Measurements from ENCODE around the gene PIK3C3. TPM values are rescaled to one million over a fixed set of nuclear protein-coding genes. Genes with fewer than 3 reads are reported as not detected.
"Not testable (repeated sequence)": the region's sequence is repeated elsewhere in the genome, so short reads cannot be mapped to it uniquely, and the experiment has no call there.

PIK3C3 gene
- total RNA-seq, 1 experiment from 2014 or later = 44.5 TPM

GRCh38 chr18:41965634-41966255, 10.7 kb downstream of the PIK3C3 start:
- DNase-seq (ENCODE audit: low spot score) = no peak

DNA sequence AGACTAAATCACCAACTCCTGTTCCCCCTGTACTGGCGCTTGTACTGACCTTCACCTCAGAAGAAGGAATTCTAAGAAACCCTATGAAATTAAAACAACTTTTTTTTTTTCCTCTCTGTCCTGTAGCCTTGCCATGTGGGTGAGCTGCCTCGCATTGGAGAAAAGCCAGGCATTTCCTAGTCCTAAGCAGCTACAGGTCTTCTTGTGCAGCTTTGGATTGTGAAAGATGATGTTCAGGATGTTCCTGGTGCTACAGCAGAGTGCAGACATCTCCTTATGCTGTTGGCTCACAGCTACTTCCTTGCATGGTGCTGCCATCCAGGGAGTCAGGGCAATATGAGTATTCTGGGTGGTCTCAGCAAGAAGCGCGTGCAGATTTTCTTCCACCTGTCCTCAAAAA, 11.9 kb downstream of the PIK3C3 start:
- no peak for DNase-seq (ENCODE audit: low spot score)

- DNase-seq (ENCODE audit: low spot score) = no peak
Observed at GRCh38 chr18:41967680-41968079, 12.6 kb downstream of the PIK3C3 start.

- DNase-seq (ENCODE audit: low spot score) = no peak
Observed at GRCh38 chr18:41969881-41970280, 14.8 kb downstream of the PIK3C3 start.

- DNase-seq (ENCODE audit: low spot score) = no peak
Observed at GRCh38 chr18:41972067-41972925, 17.3 kb downstream of the PIK3C3 start.

DNA sequence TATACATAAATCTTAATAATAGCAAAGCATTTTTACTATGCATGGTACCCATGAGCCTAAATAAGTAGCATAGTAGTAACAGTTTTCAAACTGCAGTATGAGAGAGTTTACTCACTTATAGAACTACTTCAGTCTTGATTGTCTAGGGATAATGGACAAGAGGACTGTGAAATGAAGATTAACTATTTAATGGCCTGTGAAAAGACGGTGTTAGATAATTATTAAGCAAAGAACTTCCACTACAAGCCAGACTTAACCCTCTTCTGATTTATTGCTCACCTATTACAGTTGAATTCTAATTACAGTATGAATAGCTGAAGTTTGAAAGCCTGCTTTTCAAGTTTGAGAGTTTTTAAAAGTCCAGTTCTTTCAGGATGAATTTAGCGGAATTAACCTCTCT, 18.9 kb downstream of the PIK3C3 start:
- DNase-seq (ENCODE audit: low spot score) = no peak

- DNase-seq (ENCODE audit: low spot score) = no peak
Observed at GRCh38 chr18:41974796-41975201, 19.8 kb downstream of the PIK3C3 start.

- DNase-seq (ENCODE audit: low spot score) = no peak
Observed at GRCh38 chr18:41975284-41975683, 20.2 kb downstream of the PIK3C3 start.

DNA sequence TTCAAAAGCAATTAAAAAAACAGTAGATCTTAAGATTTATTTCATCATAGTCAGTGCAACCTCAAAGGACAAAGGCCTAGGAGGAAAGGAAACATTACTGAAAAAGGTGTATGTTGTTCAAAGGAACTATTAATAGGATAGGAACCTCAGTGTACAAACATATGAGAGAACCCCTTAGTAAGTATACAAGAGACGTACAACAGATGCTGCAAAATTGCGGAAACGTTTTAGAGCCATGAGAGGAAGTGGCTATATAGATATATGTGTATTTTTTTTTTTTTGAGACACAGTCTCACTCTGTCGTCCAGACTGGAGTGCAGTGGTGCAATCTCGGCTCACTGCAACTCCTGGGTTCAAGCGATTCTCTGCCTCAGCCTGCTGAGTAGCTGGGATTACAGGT, 22.2 kb downstream of the PIK3C3 start:
- no peak for DNase-seq (ENCODE audit: low spot score)

GRCh38 chr18:41982942-41983660, 28.1 kb downstream of the PIK3C3 start:
- DNase-seq (ENCODE audit: low spot score) = no peak

DNA sequence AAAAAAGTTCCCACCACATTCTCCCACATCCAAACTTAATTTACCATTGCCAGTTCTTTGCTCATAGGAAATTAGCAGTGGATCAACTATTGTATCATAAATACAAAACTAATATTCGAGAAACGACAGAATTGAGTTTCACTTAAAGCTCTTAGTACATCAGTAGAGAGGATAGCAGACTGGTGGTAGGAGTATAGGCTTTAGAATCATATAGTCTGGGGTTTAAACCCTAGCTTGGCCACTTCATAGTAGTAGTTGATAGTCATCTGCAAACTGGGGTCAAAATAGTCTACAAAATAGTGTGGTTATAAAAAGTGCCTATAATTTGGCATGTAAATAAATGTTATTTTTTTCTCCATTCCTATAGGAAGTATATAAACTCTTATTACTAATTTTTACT, 30.9 kb downstream of the PIK3C3 start:
- DNase-seq (ENCODE audit: low spot score) = no peak

GRCh38 chr18:41989508-41989907, 34.5 kb downstream of the PIK3C3 start:
- no peak for DNase-seq (ENCODE audit: low spot score)

- DNase-seq (ENCODE audit: low spot score) = no peak
Observed at GRCh38 chr18:41992066-41992465, 37.0 kb downstream of the PIK3C3 start.

DNA sequence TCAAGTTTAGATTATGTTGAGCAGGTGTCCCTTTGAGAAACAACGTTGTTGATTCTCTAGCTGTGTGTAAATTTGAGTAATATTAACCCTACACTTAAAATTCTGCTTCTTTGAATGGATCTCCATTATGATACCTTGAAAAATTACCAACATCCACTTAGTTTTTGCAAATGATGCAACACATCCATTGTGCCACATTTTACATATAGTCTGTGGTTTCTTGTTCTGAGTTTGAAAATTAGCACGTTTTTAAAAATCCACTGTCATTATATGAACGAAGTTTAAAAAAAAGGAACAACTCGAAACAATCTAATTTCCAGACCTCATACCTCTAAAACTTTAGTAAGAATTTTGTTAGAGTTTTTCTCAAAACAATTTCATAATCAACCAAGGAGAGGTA, 37.7 kb downstream of the PIK3C3 start:
- no peak for DNase-seq (ENCODE audit: low spot score)

DNA sequence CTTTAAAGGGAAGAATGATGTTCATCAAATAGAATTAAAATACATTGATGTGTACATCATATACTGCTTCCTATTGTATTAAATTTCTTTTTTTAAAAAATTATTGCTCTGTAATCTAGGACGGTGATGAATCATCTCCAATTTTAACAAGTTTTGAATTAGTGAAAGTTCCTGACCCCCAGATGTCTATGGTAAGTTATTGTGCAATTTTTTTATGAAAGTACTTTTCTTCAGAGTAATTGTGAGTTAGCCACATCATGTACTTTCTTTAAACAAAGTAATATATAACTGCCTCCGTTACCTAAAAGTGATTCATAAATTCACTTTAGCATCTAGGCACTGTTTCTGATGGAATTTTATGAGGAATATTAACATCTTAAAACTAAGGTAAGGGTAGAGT, 38.1 kb downstream of the PIK3C3 start:
- DNase-seq (ENCODE audit: low spot score) = no peak

- no peak for DNase-seq (ENCODE audit: low spot score)
Observed at GRCh38 chr18:41996020-41996419, 41.0 kb downstream of the PIK3C3 start.

- no peak for DNase-seq (ENCODE audit: low spot score)
Observed at GRCh38 chr18:41999751-42000150, 44.7 kb downstream of the PIK3C3 start.

GRCh38 chr18:42001801-42002200, 46.8 kb downstream of the PIK3C3 start:
- no peak for DNase-seq (ENCODE audit: low spot score)

DNA sequence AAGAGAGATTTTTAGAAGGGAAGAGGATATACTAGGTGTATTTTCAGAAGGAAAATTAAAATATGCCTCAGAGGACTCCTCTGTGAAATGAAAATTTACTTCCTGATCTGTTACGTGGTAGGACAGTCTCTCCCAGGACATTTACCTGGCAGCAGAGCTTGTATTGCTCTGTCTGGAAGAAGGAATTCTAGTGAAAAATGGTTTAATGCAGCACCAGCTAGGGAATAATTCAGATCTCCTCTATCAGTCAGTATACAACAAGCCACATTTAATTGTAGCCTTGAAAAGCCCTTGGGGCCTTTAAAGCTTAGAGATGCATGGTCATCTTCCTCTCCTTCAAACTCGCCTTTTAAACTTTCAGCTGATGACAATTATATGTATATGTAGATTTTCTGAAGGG, 49.6 kb downstream of the PIK3C3 start:
- DNase-seq (ENCODE audit: low spot score) = no peak

DNA sequence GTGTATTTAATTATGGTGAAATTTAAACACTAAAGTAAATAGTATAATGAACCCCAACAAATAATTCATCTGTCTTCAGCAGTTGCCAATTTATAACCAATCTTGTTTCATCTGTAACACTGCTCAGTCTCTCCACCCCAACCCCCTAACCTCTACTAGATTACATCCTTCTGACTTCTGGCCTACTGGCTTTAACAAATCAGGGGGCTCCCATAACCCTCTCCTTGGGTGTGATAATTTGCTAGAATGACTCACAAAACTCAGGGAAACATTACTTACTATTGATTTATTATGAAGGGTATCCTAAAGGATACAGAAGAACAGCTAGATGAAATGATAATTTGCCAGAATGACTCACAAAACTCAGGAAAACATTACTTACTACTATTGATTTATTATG, 50.7 kb downstream of the PIK3C3 start:
- DNase-seq (ENCODE audit: low spot score) = no peak

DNA sequence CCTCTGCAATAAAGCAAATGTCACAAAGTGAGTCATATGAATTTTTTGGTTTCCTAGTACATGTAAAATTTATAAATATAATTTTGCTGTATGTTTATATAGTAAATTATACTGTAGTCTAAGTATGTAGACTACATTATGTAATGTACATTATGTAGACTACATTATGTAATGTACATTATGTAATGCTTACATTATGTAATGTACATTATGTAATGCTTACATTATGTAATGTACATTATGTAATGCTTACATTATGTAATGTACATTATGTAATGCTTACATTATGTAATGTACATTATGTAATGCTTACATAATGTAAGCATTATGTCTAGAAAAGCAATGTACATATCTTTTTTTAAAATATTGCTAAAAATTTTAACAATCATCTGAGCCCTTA, 54.4 kb downstream of the PIK3C3 start:
- DNase-seq (ENCODE audit: low spot score) = not testable (repeated sequence)

DNA sequence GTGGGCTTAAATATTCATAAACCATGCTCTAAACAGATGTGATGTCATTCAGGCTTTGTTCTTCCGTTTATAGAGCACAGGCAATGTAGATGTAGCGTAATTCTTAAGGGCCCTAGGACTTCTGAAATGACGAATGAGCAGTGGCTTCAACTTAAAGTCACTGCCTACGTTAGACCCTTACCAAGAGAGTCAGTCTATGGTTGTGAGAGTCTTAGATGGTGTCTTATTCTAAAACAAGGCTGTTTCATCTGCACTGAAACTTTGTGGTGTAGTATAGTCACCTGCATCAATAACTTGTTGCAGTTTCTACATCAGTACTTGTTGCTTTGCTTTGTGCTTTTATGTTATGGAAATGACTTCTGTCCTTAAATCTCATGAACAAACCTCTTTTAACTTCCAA, 56.0 kb downstream of the PIK3C3 start:
- DNase-seq (ENCODE audit: low spot score) = no peak

GRCh38 chr18:42018831-42019230, 63.8 kb downstream of the PIK3C3 start:
- no peak for DNase-seq (ENCODE audit: low spot score)

Data from H4 (cell line).